Lung microvascular endothelial cell (primary cell): ENCODE results near the gene CFAP157. TPM values are rescaled to one million over a fixed set of nuclear protein-coding genes. Genes with fewer than 3 reads are reported as not detected.
A peak's percentile ranks its signal among the peaks of the same experiment; 100 is the strongest.

Experiments
- DNase-seq, 2 donors: peaks; one replicate each; pipeline versions ENCODE4 v3.0.0 to v3.0.0-alpha.2; 2010; ENCODE audit warnings: low read depth in 2 of 2
- total RNA-seq: library from RNA; depleted of rRNA; stranded (reverse); fragments of >200 nt; gene quantifications from 2 replicates; pipeline ENCODE4 v1.2.1, GENCODE V29; 2014

The CFAP157 gene
- total RNA-seq, 1 donor from 2014 or later, result not detected

- no peak for DNase-seq
These were observed 14.7 kb upstream of the CFAP157 start for GRCh38 chr9:127692071-127692470.

DNA sequence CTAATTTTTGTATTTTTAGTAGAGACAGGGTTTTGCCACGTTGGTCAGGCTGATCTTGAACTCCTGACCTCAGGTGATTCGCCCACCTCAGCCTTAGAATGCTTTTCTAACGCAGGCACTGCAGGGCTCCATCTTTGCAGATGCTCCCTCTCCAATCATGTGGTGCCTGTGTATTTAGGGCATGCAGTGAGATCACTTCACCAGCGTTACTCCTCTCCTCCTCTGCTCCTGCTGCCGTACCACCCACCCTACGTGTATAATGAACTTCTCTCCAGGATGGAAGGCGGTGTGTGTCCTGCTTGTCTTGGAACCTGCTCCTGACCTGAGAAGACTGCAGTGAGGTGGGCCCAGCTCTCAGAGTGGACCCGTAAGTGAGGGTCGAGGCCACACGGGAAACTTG is 13.6 kb upstream of the CFAP157 start:
- DNase-seq, result no peak

GRCh38 chr9:127693697-127694096 is 13.1 kb upstream of the CFAP157 start:
- DNase-seq, result no peak

DNA sequence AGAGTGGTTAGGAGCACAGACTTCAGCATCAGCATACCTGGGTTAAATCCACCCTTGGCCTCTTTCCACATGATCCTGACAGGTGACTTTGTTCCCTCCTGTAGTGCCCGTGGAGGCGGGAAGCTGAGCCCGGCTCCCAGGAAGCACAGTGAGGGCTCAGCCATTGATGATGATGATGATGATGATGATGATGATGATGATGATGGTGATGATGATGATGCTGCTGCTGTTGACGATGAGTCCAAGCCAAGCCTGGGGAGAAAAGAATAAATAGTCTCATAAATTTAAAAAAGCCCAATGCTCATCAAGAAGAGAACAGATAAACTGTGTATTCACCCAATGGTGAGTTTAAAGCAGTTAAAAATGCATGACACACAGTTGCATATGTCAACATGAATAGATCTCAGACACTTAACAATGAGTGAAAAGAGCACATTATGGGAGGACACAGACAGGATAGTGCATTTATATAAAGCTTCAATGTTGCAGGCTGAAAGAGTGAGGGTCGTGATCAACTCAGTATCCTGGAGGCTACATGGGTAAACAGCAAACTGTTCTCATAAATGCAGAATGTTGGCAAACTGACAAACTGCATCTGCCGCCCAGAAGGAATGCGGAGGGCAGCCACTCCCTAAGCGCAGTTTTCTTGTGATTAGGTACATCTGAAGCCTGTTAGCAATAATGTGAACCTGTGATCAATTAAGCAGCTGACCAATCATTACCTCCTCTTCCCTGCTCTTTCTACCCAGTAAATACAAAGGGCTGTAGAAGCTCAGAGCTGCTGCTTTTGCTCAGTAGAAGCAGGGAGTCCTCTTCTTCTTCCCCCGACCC is 11.7 kb upstream of the CFAP157 start:
- no peak for DNase-seq

- no peak for DNase-seq
These were observed 9.2 kb upstream of the CFAP157 start for GRCh38 chr9:127697575-127697974.

DNA sequence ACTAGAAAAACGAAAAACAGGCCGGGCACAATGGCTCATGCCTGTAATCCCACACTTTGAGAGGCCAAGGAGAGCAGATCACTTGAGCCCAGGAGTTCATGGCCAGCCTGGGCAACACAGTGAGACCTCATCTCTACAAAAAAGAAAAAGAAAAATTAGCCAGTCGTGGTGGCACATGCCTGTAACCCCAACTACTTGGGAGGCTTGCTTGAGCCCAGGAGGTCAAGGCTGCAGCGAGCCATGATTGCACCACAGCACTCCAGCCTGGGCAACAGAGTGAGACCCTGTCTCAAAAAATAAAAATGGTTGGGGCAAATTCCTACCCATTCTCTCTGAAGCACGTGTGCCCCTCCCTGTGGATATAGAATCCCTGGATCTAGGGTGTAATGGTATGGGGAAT is 8.4 kb upstream of the CFAP157 start:
- DNase-seq, result no peak

DNA sequence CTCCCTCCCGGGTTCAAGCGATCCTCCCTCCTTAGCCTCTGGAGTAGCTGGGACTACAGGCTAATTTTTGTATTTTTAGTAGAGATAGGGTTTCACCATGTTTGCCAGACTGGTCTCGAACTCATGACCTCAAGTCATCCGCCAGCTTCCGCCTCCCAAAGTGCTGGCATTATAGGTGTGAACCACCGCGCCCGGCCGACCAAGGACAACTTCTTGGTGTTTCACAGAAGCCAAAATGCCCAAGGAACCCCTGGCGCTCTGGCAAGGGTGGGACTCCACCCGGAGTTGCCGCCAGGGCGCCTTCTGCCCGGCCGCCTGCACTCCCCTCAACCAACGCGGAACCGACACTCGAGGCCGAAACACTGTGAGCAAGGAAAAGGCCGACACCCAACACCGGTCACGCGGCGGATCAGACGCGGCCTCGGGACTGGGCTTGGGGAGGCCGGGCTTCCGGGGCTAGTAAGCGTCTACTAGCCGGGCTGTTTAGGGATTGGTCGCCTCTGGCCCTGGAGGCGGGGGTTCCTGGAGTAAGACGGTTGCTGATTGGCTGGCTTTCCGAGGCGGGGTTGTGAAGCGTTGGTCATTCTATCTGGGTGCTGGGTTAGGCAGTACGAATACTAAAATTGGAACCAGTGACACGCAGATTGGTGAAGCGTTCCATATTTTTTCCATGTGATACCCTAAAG is 7.7 kb upstream of the CFAP157 start:
- peak; percentile 97 to 98 for DNase-seq

- DNase-seq, result no peak
These were observed 6.6 kb upstream of the CFAP157 start for GRCh38 chr9:127700140-127700539.

GRCh38 chr9:127700594-127701255 is 6.1 kb upstream of the CFAP157 start:
- DNase-seq, result no peak

DNA sequence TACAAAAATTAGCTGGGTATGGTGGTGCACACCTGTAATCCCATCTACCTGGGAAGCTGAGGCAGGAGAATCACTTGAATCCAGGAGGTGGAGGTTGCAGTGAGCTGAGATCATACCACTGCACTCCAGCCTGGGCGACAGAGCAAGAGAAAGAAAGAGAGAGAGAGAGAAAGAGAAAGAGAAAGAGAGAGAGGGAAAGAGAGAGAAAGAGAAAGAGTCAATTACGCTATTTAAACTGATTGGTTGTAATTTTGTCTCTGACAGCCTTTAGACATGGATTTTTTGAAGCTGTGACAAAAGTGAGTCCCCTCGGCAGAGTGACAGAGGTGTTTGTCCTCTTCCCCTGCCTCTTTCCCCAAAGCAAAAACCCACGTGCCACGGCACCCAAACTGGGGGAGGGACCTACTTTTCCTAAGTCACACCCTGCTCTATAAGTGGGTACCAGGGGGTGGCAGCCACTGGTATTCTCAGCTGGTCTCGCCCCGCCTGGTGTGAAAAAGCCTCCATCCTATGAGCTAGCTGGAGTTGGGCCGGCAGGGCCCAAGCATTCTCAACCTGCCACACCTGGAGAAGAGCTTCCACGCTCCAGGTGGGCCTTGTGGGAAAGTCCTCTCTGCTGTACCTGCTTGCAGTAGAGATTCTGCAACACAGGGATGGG is 3.4 kb upstream of the CFAP157 start:
- DNase-seq, result no peak

- DNase-seq, result no peak
These were observed 1.0 kb upstream of the CFAP157 start for GRCh38 chr9:127705577-127706379.

GRCh38 chr9:127707766-127708165 is 978 bp downstream of the CFAP157 start:
- DNase-seq, result no peak

GRCh38 chr9:127708952-127709587 is 2.3 kb downstream of the CFAP157 start:
- DNase-seq, result no peak

DNA sequence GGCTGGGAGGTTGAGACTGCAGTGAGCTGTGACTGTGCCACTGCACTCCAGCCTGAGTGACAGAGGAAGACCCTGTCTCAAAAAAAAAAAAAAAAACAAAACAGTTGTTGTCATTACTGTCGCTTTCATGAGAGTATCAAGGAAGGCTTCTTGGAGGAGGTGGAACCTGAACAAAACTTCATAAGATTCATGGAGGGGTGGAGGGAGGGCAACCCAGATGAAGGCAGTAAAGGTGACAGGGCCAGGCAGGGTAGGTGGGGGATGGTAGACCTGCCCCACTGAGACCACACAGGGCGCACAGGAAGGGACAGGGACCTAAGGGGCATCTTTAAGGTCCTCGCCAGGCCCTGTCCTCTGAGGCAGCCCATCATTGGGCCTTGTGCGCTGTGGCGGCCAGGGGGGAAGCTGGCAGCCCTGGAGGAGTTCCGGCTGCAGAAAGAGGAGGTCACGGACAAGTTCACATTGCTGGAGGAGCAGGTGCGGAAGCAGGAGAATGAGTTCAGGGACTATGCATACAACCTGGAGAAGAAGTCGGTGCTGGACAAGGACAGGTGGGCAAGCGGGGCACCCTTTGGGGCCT is 3.5 kb downstream of the CFAP157 start:
- DNase-seq, result no peak

DNA sequence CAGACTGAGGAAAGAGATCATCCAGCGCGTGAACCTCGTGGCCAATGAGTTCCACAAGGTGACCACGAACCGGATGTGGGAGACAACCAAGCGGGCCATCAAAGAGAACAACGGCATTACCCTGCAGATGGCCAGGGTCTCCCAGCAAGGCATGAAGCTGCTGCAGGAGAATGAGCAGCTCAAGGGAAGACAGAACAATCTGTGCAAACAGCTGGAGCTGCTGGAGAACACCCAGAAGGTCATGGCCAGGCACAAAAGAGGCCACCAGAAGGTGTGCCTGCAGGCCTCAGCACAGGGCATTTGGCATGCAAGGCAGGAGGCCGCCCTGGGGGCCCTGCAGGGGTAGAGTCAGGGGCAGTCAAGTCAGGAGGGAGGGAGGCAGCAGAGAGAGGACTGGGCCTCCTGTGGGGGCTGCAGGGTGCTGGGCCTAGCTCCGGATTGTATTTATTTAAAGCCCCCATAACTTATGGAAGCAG is 4.5 kb downstream of the CFAP157 start:
- DNase-seq, result no peak

GRCh38 chr9:127711831-127712274 is 5.1 kb downstream of the CFAP157 start:
- no peak for DNase-seq

DNA sequence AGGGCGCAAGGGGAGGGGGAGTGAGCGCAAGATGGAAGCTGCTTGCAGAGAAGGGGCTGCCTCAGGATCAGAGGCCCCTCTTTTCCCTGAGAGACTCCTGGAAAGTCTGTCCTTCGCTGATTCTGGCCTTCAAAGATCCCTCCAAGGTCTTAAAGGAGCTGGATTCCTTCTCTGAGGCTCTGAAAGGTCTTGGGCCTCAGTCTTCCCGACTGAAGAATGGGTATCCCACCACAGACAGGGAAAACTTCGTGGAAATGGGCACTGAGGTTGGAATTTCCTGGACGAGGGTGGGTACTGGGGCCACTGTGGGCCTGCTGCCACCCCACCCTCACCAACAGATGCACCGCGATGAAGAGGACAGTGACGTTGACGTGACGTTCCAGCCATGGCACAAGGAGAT is 5.6 kb downstream of the CFAP157 start:
- DNase-seq, result no peak

- DNase-seq, result no peak
These were observed 6.1 kb downstream of the CFAP157 start for GRCh38 chr9:127712867-127713266.

DNA sequence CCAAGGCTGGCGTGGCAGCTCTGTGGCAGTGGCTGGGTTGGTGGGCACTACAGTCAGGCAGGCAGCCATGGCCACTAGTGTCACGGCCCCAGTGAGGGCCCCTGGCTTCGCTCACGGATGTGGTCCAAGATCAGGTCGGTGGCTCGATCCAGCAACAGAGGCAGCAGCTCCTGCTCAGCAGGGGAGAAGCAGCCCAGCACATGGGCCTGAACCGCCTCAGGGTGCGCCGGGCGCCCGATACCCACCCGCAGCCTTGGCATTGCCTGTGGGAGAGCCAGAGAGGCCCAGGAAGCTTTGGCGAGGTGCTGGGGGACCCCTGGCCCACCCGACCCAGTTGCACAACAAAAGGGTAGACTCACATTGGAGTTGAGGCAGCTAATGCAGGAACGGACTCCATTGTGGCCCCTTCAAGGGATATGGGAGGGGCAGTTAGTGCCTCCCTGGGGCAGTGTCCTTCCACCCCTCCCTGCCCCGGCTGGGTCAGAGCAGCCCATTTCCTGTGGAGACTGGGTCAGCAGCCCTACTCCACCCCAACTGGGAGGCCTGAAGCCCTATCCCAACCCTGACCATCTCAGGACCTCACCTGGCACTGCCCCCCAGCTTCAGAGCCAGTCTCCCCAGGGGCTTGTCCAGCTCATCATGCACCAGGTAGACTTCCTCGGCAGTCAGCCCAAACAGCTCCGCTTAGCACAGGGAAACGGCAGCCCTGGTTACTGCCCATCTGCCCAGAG is 7.4 kb downstream of the CFAP157 start:
- peak in 1 of 2 donors; percentile 20 for DNase-seq
